ENCODE measurements around the gene EFCAB6.

The EFCAB6 gene

DNA sequence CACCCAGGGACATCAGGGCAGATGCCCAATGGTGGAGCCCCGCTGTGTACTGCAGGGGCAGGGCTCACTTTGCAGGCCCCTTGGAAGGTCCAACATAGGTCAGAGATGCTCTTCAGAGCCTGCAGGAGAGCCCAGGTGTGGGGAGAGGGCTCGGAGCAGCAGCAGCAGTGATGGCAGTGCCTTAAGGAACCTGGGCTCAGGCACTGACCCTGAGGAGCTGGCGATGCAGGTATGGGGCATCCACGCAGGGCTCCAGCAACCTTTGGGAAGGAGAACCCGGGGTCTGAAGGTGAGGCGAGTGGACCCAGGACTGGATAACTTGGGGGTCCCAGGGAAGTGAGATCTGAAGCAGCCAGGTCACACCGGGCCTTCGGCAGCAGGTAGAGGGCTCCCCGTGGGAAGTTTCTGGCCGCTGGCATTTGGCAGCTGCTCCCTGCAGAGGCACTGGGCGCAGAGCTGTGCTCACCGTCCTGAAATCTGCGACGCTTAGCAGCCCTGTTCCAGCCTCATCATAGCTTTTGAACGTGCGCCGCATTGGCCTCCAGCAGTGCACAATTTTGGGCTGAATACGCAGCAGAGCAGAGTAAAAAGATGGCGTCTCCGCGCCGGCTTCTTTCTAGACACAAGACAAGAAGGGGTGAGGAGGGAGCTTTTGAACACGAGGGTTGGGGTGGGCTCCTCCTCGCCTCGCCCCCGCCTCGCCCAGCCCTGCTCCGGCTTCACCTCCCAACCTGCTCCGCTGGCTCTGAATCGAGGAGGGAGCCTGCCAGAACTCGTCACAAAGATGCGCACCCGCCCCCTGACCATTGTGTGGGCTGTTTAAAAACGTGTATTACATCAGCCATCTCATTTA, 281.5 kb downstream of the EFCAB6 start:
- DNase-seq: no peak
- Mint-ChIP-seq H3K36me3 (ENCODE audit: low read depth) (no peaks in the 10 kb centered on the region), H3K27me3 (peaks cover 18% of the 10 kb centered on the region), H3K27ac (no peak overlapping the region), H3K4me1 (ENCODE audit: low read depth) (no peaks in the 10 kb centered on the region), H3K9me3 (no peaks in the 10 kb centered on the region), H3K4me3 (no peak overlapping the region)

DNA sequence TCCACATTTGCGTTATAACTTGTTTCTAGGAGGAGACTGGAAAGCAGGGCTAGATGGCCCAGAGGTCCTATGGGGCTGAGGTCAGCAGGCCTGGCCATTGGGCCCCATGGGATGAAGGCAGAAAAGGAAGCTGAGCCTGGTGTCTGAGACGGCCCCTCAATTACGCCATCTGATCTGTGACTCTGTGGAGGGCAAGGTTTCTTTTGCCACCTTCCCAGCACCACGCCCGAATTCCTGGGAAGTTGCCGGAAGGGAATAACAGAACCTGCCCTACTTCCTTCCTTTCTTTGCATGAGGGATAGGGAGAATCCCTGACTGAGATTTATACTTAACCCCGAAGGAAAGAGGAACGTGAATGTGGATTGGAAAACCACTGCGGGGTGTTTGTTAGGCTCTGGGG, 282.2 kb downstream of the EFCAB6 start:
- H3K9me3 Mint-ChIP-seq: no peaks in the 10 kb centered on the region
- H3K36me3 Mint-ChIP-seq (ENCODE audit: low read depth): no peaks in the 10 kb centered on the region
- H3K27me3 Mint-ChIP-seq: peaks cover 23% of the 10 kb centered on the region
- no peak for DNase-seq
- H3K4me1 Mint-ChIP-seq (ENCODE audit: low read depth): no peaks in the 10 kb centered on the region
- no peak overlapping the region for H3K4me3 Mint-ChIP-seq
- no peak overlapping the region for H3K27ac Mint-ChIP-seq

DNA sequence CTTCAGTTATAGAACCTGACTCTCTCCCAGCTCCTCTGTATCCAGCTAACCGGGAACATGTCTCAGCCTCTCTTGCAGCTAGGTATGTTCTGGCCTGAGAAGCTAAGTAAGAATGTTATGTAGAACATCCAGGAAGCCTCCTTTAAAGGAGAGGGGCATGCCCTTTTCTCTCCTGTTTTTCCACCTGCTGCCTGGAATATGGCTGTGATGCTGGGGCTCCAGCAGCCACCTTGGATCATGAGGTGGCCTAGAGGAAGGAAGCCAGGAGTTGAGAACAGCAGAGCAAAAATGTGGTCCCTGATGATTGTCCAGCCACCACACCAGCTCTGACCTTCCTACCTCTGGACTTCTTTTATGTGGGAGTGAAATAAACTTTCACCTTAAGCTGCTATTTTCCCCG, 282.6 kb downstream of the EFCAB6 start:
- no peak overlapping the region for H3K4me3 Mint-ChIP-seq
- H3K9me3 Mint-ChIP-seq: no peaks in the 10 kb centered on the region
- DNase-seq: no peak
- H3K4me1 Mint-ChIP-seq (ENCODE audit: low read depth): no peaks in the 10 kb centered on the region
- no peak overlapping the region for H3K27ac Mint-ChIP-seq
- H3K36me3 Mint-ChIP-seq (ENCODE audit: low read depth): no peaks in the 10 kb centered on the region
- peaks cover 22% of the 10 kb centered on the region for H3K27me3 Mint-ChIP-seq

DNA sequence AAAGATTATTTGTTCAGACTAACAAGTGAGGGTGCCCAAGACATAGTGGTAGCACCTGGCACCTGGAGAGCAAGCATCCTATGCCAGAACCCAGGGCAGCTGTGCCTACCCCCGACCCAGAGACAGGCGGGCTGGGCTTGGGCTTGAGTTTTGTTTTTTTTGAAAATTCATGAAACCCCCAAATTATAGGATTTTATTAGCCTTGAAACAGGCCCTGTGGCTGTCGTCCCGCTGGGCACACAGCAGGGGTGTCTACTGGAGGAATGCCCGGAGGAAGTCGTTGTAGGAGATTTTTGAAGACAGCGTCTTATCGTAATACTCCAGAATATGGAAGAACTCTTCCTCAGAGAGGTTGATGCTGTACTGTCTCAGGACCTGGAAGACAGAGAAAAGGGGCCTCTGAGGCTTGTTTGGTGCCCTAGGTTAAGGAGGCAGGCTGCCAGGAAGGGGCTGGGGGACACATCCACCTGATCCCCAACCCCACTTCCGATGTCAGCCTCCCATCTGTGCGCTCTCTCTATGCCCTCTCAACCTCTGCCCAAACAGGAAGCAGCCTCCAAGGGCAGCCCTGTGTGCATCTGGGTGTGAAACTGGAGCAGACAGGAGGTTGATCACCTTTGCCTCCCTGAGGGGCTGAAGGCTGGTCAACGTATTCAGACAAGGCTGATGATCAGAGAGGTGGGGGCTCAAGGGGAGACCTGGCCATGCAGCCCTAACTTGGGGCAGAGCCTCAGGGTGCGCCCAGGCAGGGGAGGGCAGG, 283.3 kb downstream of the EFCAB6 start:
- Mint-ChIP-seq H3K27ac (no peak overlapping the region), H3K4me1 (ENCODE audit: low read depth) (no peaks in the 10 kb centered on the region), H3K36me3 (ENCODE audit: low read depth) (no peaks in the 10 kb centered on the region), H3K9me3 (no peaks in the 10 kb centered on the region), H3K4me3 (no peak overlapping the region), H3K27me3 (peaks cover 26% of the 10 kb centered on the region)
- no peak for DNase-seq

DNA sequence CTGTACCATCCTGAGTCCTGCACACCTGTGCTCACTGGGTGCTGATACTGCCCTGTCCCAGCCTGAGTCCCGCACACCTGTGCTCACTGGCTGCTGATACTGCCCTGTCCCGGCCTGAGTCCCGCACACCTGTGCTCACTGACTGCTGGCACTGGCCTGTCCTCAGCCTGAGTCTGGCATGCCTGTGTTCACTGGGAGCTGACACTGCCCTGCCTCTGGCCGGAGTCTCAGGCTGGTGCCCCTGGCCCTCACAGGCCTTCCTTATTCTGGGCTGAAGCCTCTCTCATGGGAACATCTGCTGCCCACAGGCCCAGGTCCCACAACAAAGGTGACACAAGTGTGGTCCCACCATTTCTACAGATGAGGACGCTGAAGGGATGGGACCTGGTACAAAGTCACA, 285.2 kb downstream of the EFCAB6 start:
- no peak overlapping the region for H3K4me3 Mint-ChIP-seq
- DNase-seq: no peak
- H3K27me3 Mint-ChIP-seq: peaks cover 29% of the 10 kb centered on the region
- H3K36me3 Mint-ChIP-seq (ENCODE audit: low read depth): no peaks in the 10 kb centered on the region
- H3K4me1 Mint-ChIP-seq (ENCODE audit: low read depth): no peaks in the 10 kb centered on the region
- no peaks in the 10 kb centered on the region for H3K9me3 Mint-ChIP-seq
- no peak overlapping the region for H3K27ac Mint-ChIP-seq

DNA sequence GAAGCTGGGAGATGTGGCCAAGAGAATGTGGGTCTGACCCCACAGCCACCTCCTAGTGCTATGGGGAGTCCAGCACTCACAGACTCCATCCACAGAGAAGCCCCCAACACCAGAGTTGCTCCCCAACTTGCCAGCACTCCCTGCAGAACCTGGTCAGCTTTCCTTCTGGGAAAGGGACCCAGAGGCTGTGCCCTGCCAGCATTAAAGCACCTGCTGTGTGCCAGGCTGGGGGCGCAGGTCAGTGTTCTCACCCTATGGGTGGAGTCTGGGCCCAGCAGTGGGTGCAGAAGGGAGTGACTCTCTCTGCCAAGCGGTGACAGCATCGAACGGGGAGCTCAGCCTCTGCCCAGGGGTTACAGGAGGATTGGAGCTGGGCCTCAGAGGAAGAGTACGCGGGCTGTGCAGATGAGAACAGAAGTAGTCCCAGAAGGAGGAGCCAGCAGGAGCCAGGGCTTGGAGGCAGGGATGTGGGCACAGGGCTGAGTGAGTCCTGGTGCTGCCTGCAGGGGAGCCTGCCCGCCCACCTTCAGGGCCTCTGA, 285.9 kb downstream of the EFCAB6 start:
- peaks cover 29% of the 10 kb centered on the region for H3K27me3 Mint-ChIP-seq
- DNase-seq: no peak
- no peak overlapping the region for H3K27ac Mint-ChIP-seq
- no peaks in the 10 kb centered on the region for H3K9me3 Mint-ChIP-seq
- no peak overlapping the region for H3K4me3 Mint-ChIP-seq
- no peaks in the 10 kb centered on the region for H3K36me3 Mint-ChIP-seq (ENCODE audit: low read depth)
- peaks cover 2% of the 10 kb centered on the region for H3K4me1 Mint-ChIP-seq (ENCODE audit: low read depth)

DNA sequence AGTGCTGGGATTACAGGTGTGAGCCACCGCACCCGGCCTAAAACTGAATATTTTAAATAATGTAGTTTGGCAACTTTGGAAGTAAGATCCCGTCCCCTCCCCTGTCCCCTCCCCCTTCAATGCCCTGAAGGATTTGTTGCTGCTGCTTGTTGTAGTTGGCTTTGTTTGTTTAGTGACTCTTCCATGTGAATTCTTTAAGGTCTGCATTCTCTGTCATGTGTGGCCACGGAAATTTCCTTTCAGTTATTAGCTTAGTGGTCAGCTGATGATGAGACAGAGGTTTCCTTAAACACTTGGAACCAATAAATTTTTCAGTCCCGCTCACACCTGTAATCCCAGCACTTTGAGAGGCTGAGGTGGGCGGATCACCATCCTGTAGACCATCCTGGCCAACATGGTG, 290.4 kb downstream of the EFCAB6 start:
- H3K9me3 Mint-ChIP-seq: no peaks in the 10 kb centered on the region
- no peak overlapping the region for H3K4me3 Mint-ChIP-seq
- H3K27ac Mint-ChIP-seq: no peak overlapping the region
- no peak for DNase-seq
- peaks cover 15% of the 10 kb centered on the region for H3K4me1 Mint-ChIP-seq (ENCODE audit: low read depth)
- peaks cover 38% of the 10 kb centered on the region for H3K27me3 Mint-ChIP-seq
- H3K36me3 Mint-ChIP-seq (ENCODE audit: low read depth): no peaks in the 10 kb centered on the region

DNA sequence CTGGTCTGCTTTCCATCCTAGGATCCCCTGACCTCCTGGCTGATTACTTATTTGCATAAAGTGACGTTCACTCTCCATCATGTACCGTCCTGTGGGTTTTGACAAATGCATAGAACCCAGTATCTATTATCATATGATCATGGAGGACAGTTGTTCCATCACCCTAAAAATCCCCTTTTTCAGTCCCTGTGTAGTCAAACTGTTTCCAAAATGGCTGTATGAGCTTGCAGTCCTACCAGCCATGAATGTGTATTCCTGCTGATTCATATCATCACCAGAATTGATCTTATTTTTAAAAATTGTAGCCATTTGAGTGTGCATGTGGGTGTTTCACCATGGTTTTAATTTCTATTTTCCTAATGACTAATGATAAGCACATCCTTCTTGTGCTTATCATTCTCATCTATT, 291.5 kb downstream of the EFCAB6 start:
- DNase-seq: no peak
- Mint-ChIP-seq H3K9me3 (no peaks in the 10 kb centered on the region), H3K4me3 (no peak overlapping the region), H3K36me3 (ENCODE audit: low read depth) (no peaks in the 10 kb centered on the region), H3K4me1 (ENCODE audit: low read depth) (peaks cover 15% of the 10 kb centered on the region), H3K27me3 (peaks cover 38% of the 10 kb centered on the region), H3K27ac (peak overlapping the region; percentile 59)

DNA sequence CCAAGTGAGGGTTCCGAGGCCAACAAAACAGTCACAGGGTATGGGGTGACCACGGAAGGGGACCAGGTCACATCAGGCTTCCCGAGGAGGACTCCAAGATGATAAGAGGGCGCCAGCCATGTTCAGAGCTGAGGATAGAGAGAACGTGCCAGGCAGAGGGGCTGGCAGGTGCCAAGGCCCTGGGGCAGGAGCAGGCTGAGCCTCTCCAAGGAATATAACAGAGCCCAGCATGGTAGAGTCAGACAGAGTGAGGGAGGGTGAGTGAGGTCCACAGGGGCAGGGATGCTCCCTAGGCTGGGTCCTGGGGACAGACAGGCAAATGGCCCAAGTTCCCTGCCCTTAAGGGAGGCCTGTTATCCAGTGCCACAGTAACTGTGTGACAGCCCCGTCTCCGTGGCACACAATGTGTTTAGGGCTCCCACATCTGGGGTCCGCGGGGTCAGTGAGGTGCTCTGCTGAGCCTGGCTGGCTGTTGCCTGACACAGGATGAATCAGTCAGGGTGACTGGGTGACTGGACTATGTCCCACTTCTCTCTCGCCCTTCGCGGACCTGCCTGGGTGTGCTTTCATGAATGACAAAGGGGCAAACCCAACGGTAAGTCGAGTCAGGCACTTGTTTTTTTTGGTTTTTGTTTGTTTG, 295.0 kb downstream of the EFCAB6 start:
- Mint-ChIP-seq H3K4me1 (ENCODE audit: low read depth) (peaks cover 15% of the 10 kb centered on the region), H3K36me3 (ENCODE audit: low read depth) (no peaks in the 10 kb centered on the region), H3K27ac (no peak overlapping the region), H3K4me3 (no peak overlapping the region), H3K27me3 (peaks cover 20% of the 10 kb centered on the region), H3K9me3 (no peaks in the 10 kb centered on the region)
- no peak for DNase-seq

DNA sequence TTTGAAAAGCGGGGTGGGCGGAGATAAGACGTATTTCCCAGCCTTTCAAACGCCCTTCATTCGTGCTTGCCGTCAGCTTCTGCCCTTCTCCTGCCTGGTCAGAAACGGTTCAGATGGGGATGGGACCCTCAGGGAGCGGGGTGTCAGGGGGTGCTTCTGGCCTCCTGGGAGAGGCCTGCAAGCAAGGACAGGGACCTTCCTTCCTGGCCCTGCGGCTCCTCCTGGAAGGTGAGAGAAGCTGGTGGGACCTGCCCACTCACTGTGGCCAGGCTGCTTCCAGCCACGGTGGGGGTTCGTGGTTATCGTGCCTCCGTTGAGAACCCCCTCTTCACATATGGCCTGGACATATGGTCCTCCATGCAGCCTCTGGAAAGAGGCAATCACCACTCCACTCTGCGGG, 295.7 kb downstream of the EFCAB6 start:
- H3K4me1 Mint-ChIP-seq (ENCODE audit: low read depth): peaks cover 13% of the 10 kb centered on the region
- H3K27me3 Mint-ChIP-seq: peaks cover 20% of the 10 kb centered on the region
- no peak overlapping the region for H3K4me3 Mint-ChIP-seq
- DNase-seq: no peak
- no peak overlapping the region for H3K27ac Mint-ChIP-seq
- no peaks in the 10 kb centered on the region for H3K36me3 Mint-ChIP-seq (ENCODE audit: low read depth)
- no peaks in the 10 kb centered on the region for H3K9me3 Mint-ChIP-seq

DNA sequence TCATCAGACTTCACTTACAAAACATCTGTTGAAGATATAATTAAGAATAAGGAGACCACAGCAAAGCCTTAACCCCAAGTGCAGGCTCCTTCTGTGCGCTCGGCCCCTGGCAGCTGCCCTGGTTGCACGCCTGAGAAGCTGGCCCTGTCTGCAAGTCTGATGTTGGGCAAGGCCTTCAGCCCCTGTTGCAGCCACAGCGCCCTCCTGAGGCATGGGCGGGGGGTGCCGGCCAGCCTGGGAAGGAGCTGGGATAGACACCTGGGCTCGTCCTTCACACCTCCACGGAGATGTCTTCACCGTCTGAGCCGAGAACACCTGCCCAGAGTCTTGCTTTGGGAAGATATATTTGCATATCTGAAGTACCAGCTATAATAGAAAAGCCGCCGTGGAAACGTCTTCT, 296.2 kb downstream of the EFCAB6 start:
- no peaks in the 10 kb centered on the region for H3K9me3 Mint-ChIP-seq
- H3K4me1 Mint-ChIP-seq (ENCODE audit: low read depth): peaks cover 10% of the 10 kb centered on the region
- H3K27ac Mint-ChIP-seq: no peak overlapping the region
- no peaks in the 10 kb centered on the region for H3K36me3 Mint-ChIP-seq (ENCODE audit: low read depth)
- no peak overlapping the region for H3K4me3 Mint-ChIP-seq
- no peak for DNase-seq
- peaks cover 20% of the 10 kb centered on the region for H3K27me3 Mint-ChIP-seq

DNA sequence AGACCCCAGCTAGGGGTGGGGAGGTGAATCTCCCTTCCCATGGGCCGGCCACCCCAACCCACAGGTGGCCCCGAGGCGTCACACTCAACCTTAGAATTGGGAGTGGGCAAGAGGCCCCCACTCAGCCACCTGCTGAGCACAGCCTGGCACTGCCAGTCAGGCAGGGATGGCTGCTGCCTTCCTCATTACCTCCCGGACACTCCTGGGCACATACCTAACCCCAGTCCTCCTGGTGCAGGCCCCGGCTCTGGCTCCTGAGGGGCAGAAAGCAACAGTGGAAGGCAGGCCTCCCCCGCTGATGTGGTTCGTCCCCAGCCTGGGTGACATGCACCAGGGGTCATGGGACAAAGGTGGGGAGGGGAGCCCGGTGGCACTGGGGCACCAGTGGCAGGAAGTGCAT, 296.7 kb downstream of the EFCAB6 start:
- Mint-ChIP-seq H3K27me3 (peaks cover 20% of the 10 kb centered on the region), H3K4me1 (ENCODE audit: low read depth) (peaks cover 5% of the 10 kb centered on the region), H3K36me3 (ENCODE audit: low read depth) (no peaks in the 10 kb centered on the region), H3K9me3 (no peaks in the 10 kb centered on the region), H3K4me3 (no peak overlapping the region), H3K27ac (no peak overlapping the region)
- DNase-seq: no peak

DNA sequence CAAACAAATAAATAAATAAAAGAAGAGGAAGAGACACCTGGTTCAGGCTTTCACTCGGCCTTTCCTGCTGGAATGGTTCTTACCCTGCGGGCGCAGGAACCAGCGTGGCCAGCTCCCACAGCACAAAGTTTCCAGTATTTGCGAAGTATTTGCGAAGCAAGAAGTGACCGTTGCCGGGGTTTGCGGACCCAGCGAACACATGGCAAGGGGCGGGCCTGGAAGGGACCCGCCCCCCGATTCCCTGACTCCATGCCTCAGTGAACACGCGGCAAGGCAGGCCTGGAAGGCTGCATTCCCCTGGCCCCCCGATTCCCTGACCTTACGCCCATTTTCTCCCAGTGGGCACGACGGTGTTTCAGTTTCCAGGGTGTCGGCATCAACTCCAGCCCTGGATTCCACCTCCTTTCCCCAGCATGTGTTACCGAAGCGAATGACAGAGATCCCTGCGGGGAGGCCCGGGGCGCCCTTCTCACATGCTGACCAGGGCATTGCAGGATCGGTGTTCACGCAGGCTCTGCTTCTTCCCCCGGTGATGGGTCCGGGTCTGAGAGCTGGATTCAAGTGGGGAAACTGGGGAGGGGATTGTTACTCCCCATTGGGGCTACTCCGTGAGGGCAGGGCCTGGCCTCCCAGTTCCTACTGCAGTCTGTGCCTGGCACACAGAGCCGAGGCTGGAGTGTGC, 297.5 kb downstream of the EFCAB6 start:
- no peaks in the 10 kb centered on the region for H3K9me3 Mint-ChIP-seq
- no peak overlapping the region for H3K4me3 Mint-ChIP-seq
- no peak overlapping the region for H3K27ac Mint-ChIP-seq
- H3K36me3 Mint-ChIP-seq (ENCODE audit: low read depth): no peaks in the 10 kb centered on the region
- H3K27me3 Mint-ChIP-seq: peaks cover 17% of the 10 kb centered on the region
- DNase-seq: no peak
- H3K4me1 Mint-ChIP-seq (ENCODE audit: low read depth): peaks cover under 1% of the 10 kb centered on the region

DNA sequence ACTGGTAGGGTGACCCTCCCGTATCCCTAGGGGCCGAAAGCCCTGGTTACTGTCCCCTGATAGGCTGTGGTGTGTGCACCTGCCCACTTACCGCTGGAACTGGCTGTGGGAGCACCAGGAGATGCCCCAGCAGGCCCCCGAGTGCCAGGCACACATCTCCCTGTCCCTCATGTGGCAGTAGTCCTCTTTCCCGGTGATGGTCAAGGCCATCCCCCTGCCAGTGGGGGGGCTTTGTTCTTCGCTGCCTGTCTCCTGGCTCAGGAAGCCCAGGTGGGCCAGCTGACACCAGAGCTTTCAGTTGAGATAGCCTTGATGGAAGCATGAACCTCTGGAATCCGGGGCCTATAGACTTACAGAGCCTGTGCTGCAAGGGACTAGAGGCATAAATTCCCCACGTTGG, 299.8 kb downstream of the EFCAB6 start:
- no peaks in the 10 kb centered on the region for H3K9me3 Mint-ChIP-seq
- H3K27me3 Mint-ChIP-seq: peaks cover 5% of the 10 kb centered on the region
- no peaks in the 10 kb centered on the region for H3K36me3 Mint-ChIP-seq (ENCODE audit: low read depth)
- no peak for DNase-seq
- no peaks in the 10 kb centered on the region for H3K4me1 Mint-ChIP-seq (ENCODE audit: low read depth)
- H3K27ac Mint-ChIP-seq: no peak overlapping the region
- no peak overlapping the region for H3K4me3 Mint-ChIP-seq

Data from activated T-cell treated with anti-CD3 and anti-CD28 coated beads, Interleukin-2, amount 50 U/mL, for 24 hours (primary cell).